ENCODE data around the gene POLL.

The POLL gene

DNA sequence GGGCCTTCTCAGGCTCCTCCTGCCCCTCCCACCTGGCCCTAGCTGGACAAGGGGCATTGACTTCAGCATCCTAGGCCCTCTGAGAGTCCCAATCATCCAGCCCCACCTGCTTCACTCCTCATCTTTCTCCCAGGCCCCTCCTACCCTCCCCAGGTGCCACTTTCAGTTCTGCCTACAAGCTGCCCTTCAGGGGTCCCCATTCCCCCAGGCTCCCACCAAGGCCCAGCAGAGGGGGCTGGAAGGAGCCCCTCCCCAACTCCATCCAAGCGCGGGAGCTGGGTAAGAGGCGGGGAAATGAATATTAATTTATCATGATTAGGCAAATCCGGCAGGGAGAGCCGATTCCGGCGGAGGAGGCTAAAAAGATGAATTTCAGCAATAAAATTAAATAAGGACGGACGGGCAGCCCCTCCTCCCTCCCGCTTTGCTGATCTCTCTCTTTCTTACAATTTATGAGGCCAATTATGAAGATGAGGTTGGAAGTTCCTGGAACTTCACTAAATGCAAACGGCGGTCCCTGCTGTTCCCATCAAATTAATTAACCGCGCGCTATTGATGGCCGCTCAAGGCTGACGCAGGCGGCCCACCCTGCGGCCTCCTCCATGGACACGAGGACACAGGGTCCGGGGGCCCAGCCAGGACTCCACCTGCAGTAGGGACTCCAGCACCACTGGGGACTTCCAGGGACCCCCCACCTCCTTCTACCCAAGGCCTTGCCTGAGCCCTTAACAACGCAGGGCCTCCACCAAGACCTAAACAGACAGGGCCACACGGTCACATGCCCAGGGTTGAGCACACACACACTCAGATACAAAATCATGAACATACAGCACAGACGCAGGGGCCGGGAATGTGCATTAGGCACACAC is 13.9 kb downstream of the POLL start:
- DNase-seq (ENCODE audit: low read depth in 2 of 2) = no peak

DNA sequence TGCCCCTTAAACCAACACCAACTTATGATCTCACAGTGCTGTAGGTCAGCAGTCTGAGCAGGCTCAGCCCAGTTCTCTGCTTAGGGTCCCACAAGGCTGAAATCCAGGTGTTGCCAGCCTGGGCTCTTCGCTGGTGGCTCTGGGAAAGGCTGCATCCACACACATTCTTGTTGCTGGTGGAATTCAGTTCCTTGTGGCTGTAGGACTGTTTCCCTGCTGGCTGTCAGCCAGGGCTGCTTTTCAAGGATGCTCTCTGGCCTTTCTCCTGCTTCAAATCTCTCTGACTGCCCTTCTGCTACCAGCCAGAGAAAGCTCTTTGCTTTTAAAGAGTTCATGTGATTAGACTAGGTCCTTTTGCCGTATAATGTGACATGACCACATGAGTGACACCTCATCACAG is 15.3 kb downstream of the POLL start:
- DNase-seq (ENCODE audit: low read depth in 2 of 2) = no peak

DNA sequence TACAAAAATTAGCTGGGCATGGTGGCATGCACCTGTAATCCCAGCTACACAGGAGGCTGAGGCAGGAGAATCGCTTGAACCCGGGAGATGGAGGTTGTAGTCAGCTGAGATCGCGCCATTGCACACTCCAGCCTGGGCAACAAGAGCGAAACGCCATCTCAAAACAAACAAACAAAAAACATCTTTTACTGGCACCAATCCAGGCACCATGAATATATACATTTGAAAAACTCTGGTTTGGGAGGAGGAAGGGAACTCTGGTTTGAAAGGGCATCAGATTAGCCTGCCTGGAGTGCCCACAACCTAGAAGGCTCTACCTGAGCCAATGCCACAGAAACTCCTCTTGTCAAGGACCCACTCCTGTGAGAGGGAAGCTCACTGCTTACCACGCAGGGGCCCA is 15.9 kb downstream of the POLL start:
- no peak for DNase-seq (ENCODE audit: low read depth in 2 of 2)

DNA sequence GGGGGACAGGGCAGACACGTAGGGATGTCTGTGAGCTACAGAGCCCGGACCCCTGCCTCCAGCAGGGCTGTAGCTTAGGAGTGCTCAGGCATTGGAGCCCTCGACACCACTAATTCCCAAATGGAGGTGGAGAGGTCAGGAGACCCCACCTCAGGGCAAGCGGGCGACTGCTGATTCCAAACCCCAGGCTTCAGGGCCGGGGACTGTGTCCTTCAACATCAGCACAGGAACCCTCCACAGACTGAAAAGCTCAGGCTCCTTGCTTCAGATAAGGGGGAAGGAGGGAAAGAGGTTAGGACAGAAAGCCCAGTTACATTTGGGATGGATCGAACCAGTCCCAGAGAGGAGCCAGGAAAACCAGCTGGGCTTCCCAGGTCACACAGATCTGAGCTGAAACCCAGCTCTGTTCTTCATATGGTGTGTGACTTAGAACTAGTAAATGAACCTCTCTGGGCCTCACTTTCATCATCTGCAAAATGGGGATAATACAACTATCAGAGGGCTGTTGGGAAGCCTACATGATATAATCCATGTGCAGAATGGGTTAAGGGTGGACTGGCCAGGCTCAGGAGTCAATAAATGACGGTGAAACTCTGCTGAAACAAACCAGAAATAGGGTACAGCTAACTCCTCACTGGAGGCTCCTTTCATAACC is 16.7 kb downstream of the POLL start:
- no peak for DNase-seq (ENCODE audit: low read depth in 2 of 2)

DNA sequence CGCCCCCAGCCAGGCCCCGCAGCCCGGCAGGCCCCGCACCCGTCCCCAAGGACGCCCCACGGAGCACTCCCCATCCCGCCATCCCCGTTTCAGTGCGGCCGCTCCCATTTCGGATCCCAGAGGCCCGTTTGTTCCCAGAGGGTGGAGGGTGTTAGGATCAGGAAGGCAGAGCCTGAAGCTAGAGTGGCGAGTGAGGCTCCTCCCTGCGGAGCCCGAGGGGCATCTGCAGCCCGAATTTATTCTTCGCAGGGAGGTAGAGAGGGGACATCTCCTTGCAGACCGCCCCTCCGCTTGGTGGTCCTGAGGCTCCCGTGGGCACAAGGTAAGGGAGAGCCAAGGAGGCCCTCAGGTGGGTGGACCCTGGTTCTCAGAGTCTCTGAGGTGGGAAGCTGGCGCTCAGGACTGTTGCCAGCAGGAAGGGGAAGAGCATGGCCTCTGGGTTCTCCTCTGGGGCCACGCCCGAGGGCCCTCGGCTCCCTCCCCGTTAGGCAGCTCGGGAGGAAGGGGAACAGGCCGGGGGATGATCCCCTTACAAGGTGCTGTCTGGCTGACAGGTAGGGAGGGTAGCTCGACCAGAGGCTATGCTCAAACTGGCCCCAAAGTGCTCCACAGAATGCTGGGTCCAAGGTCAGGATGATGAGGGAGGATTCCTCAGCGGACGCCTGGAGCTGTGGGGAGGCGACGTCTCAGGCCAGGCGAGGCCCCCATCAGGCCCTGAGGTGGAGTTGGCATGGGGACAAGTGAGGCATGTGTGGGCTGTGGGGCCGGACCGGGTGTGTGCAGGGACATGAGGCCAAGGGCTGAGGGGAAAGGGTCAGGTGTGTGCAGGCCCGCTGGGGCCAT is 17.4 kb downstream of the POLL start:
- DNase-seq (ENCODE audit: low read depth in 2 of 2) = no peak

DNA sequence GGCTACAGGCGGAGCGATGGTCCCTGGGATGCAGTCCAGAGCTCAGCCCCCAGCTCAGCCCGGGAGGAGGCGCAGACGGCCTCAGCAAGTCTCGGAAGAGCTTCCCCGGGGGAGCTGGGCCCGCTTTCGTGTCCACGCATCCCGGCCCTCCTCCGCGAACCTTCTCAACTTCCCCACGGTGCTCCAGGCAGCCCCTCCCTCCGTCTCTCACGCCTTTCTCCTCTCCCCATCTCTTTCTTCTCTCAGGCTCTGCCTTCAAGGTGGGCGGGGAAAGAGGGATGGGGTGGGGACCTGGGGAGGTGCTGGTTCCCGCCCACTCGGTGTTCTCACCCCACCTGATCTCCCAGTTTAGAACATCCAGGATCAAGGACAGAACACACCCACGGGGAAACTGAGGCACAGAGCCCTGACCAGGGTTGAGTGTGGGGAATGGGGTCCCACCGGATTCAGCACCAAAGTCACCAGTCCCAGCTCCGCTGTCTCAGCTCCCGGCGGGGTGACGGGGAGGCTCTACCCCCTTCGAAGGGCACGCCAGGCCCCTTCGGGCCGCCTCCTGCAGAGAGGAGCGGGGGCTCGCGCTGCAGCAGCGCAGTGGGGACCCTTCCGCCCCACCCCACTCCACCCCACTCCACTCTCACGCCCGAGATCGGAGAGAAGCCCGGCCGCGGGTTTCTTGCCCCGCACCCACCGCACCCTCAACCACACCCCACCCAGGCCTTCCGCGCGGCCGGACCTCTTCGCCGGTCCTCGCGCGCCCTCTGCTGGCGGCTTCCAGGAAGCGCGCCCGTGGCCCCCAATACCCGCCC is 18.2 kb downstream of the POLL start:
- DNase-seq (ENCODE audit: low read depth in 2 of 2) = peak; percentile 56 to 73

DNA sequence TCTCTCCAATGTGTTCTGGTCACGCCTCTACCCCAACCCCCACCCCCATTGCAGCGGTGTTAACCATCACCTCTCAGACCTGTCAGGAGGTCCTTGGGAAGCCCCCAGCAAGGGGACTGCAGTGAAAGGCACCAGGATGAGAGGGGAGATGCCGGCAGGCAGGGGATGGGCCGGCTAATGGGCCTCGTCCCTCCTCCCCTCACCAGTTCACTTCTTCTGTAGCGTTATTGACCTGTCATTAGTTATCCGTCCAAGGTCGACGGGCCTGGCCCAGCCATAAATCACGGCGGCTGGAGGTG is 18.8 kb downstream of the POLL start:
- no peak for DNase-seq (ENCODE audit: low read depth in 2 of 2)

DNA sequence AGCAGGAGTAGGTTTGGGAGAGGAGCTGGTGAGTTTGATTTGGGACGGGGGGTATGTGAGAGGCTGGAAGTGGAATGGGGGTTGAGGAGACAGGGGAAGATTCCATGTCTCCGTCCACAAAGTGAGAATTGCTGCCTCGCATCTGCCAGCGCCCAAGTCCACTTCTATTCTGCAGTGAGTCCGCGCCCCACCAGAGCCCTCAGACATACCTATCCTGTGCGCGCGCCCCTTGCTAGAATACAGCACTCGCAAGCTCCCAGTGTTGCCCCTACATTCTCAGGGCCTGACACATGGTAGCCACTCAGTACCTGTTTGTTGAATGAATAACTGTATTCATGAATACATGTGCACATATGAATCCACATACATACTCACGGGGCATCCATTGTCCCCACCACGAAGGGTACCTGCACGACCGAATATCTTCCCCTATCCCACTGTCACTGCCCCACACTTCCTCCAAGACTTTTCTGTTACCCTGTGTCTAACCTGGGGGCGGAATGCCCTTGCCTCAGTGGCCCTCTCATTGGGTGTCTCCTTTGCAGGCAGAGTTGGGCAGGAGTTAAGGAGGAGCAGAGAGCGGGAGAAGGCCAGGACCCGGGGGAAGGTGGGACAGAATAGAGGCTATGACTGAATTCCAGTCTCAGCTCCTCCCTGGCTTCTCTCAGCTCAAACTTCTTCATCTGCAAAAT is 19.9 kb downstream of the POLL start:
- DNase-seq (ENCODE audit: low read depth in 2 of 2) = no peak

DNA sequence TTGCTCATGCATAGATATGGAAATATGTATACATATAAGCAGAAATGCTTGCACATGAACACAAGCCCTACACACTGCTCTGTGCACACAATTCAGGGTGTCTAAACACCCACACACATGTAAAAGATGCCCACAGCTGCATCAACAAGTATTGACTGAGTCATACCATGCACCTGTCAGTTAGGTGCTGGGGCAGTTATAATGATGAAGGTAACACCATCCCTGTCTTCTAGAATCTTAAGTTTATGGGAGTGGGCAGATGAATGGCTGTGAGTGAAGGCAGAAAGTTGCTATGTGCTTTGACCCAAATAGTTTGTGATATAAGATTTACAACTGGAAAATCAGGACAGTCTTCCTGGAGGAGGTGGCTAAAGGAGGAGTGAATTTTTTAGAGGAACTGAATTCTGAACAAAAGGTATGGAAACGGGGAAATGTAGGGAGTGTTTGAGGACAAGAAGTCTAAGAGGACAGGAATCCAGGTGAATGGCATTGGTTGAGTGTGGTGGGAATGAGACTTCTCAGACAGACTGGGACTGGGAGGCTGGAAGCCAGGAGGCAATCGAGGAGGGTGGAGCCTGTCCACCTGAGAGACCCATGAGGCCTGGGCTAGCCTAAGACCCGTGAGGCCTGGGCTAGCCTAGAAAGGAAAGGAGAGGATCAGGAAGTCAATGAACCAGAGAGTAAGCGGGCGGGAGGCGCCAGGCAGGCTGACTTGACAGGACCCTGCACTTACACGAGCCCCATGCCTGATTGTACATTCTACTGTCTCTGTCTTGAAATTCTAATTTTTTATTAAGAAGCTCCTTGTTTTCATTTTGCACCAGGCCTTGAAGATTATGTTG is 20.7 kb downstream of the POLL start:
- DNase-seq (ENCODE audit: low read depth in 2 of 2) = no peak

DNA sequence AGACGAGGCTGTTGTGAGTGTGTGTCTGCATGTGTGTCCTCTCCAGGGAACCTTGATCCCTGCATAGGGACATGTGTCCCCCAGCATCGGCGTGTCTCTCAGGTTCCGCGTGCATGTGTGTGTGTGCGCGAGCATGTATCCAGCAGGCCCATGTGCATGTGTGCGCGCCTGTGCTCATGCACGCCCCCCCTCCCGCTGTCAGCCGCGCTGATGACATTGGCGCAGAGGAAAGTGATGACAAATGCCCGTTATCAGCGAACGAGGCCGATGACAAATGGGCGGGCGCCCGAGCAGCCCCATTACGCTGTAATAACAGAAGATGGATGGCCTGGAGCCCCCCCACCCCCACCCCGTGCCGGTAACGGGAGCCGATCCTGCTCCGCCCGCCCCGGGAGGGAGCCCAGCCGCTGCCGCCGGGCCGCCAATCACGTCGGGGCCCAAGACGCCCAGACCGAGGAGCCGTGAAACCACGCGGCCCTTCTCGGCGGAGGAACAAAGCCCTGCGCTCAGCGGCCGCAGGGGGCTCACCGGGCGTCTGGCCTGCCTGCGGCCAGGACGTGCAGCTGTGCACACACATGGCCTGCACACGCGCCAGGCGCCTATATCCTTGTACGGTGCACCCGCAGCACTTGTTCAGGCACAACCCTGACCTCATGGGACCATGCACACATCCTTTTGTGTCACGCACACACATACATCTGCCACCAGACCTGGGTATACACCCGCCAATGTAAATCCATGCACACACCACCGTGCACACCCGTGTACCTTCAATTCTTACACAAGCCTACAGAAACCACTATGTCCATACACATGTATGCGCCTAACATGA is 21.5 kb downstream of the POLL start:
- no peak for DNase-seq (ENCODE audit: low read depth in 2 of 2)

DNA sequence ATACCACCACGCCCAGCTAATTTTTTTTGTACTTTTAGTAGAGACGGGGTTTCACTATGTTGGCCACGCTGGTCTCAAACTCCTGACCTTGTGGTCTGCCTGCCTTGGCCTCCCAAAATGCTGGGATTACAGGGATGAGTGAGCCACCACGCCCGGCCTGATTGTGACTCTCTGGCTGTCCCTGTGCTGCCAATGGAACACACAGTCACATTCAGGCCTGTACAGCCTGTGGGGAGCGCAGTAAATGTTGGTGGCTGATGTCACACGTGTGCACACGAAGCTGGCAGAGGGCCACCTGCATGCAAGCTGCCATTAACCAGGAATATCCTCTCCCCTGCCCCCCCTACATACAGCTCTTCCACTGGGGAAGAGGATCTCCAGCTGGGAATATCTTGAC is 22.1 kb downstream of the POLL start:
- no peak for DNase-seq (ENCODE audit: low read depth in 2 of 2)

DNA sequence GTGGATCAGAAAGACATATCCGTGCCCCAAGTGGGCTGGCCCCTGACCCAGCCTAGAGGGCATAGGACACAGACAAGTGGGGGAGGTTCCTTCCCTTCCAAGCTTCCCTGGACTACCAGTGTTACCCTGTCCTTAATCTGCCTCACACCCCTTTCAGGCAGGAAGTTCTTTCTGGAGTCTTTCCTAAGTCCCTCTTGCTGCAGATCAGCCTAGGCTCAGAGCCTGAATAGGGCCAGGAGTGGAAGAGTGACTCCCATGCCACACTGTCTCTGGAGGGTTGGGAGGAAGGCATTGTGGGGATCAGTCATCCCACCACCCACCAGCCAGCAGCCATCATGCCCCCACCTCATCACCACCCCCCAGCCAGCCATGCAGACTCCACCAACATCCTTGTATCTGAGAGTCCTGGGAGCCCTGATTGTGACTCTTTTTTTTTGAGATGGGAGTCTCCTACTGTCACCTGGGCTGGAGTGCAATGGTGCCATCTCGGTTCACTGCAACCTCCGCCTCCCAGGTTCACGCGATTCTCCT is 22.6 kb downstream of the POLL start:
- DNase-seq (ENCODE audit: low read depth in 2 of 2) = no peak

DNA sequence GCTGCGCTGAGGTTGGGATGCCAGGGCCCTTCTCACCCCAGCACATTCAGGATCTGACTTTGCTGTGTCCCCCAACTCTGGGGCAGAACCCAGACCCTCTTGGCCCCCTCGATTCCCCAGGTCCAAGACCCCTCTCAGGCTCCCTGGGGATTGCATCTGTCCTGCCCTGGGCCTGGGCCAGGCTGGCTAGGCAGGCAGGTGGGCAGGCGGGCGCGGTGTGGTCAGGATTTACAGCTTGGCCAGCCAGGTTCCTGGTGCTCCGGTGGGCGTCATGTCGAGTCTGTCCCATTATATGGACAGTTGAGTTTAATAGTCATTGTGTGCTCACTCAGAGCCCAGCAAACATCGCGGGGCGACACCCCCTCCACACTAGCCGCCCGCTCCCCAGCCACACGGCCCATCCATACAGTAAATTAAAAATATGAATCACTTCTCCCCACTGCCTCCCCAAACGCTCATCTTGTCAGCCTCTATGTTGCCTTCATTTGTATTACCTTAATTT is 23.5 kb downstream of the POLL start:
- no peak for DNase-seq (ENCODE audit: low read depth in 2 of 2)

DNA sequence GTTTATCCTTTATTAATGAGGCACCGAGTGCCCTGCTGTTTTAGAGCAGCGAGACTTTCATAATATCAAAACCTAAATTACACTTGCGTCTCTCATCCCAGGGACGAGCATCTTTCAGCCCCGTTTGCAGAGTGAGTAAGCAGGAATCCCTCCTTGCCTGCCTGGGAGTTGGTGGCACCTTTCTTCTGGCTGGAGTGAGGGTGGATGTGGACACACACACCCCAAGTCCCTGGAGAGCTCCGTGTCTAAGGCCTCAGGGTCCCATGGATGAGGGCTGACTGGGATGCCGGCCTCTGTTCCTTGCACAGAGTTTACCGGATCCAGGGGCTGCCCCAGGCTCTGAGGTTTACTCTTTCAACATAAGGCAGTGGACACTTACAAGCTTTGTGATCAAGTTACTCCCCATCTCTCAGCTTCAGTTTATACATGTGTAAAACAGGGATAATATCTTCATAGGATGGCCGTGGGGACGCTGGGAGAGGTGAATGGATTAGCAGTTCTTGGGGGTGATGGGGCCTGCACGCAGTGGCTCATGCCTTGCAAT is 24.5 kb downstream of the POLL start:
- no peak for DNase-seq (ENCODE audit: low read depth in 2 of 2)

DNA sequence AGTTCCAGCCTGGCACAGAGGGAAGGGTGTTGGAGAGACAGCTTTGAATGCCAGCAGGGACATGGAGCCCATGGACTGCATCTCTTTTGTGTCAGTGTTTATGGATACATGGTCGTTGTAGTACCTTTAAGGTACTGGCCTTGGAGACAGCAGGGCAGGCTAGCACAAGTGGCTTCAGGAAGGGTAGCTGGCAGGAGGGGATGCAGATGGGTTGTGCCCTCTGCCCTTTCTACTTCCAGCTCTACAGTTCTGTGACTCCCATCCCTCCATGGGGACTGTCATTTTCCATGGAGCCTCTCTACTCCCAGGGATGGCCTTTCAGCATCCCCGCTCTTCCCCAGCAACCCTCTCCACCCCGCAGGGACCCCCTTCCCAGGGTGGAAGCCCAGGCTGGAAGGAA is 25.1 kb downstream of the POLL start:
- no peak for DNase-seq (ENCODE audit: low read depth in 2 of 2)

DNA sequence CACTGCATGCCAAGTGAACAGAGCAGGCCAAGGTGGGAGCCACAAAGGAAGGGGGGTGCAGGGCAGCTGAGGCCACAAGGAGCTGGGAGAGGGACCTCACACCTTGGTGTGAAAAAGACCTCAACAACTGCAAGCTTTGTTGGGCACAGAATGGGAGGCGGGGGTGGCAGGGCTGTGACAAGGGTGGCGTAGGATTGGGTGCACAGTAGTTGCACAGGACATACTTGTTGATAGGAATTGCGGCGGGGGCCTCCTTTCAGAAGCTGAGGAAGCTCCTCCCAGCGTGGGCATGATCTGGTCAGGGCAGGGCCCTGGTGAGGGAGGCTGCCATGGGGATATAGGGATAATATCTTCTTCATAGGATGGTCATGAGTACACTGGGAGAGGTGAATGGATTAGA is 25.8 kb downstream of the POLL start:
- DNase-seq (ENCODE audit: low read depth in 2 of 2) = no peak

DNA sequence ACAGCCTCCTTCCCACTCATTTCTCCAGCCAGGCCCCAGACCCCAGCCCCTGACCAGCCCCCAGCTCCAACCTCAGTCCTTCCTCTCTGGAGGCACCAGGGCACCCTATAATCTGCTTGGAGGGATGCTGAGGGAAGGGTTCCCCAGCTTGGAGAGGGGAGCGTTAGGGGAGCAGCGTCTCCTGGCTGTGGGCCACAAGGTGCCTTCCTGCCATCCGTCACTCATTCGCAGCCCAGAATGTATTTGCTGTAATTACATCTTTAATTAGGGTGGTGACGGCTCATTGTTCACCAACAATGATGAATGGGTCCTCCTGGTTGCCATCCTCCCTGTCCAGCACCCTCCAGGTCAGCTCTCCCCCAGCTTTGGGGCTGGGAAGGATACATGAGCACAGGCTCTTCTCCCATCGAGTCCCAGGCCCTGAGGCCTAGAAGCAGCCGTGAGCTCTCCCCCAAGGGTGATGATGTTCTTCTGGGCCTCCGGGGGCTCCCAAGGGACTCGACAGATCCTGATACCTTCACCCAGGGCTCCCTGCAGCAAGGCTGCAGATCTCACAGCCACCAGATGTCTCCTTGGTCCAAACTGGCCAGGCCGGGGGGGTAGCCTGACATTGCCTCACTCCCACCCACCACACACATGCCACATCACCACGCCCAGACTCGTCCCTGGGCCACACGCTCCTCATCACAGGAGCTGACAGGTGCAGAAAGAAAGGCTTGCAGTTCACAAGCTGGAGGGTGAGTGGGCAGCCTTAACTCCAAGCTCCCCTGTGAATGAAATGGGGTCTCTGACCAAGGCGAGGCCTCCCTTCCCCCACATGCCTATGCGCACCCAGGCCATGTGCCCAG is 26.8 kb downstream of the POLL start:
- DNase-seq (ENCODE audit: low read depth in 2 of 2) = no peak

Measured in stimulated activated CD4-positive, alpha-beta T cell treated with anti-CD3 and anti-CD28 coated beads, Interleukin-15, amount 100 ng/mL, for 48 hours (primary cell).